T-helper 1 cell treated with Interleukin-12 subunit alpha and Interleukin-12 subunit beta and Interleukin-4 antibody, amounts not matched to agents 30 μg/mL and 1 μg/mL, for 36 hours (primary cell): ENCODE measurements around the gene GCK.
A peak's percentile ranks its signal among the peaks of the same experiment; 100 is the strongest.

Source experiments
- H3K27ac Mint-ChIP-seq: one replicate; pipeline ENCODE4 v1.8.0; 2021; ENCODE audit warnings: mild to moderate bottlenecking, mixed read lengths
- H3K27me3 Mint-ChIP-seq: one replicate; pipeline ENCODE4 v1.8.0; 2021; ENCODE audit warnings: low read depth, mixed read lengths
- H3K36me3 Mint-ChIP-seq: one replicate; pipeline ENCODE4 v1.8.0; 2021; ENCODE audit warnings: low read depth, mixed read lengths
- H3K4me1 Mint-ChIP-seq: one replicate; pipeline ENCODE4 v1.8.0; 2021; ENCODE audit warnings: low read depth, mixed read lengths
- H3K4me3 Mint-ChIP-seq: one replicate; pipeline ENCODE4 v1.8.0; 2021; ENCODE audit warnings: mild to moderate bottlenecking, moderate library complexity, mixed read lengths
- H3K9me3 Mint-ChIP-seq: one replicate; pipeline ENCODE4 v1.8.0; 2021; ENCODE audit warnings: mixed read lengths

The GCK gene

GRCh38 chr7:44152971-44153947 is 36.0 kb downstream of the GCK start:
- Mint-ChIP-seq H3K27ac (no peak overlapping the region), H3K27me3 (no peaks in the 10 kb centered on the region), H3K4me3 (no peak overlapping the region), H3K4me1 (no peaks in the 10 kb centered on the region), H3K36me3 (no peaks in the 10 kb centered on the region), H3K9me3 (no peaks in the 10 kb centered on the region)

GRCh38 chr7:44151956-44152355 is 37.3 kb downstream of the GCK start:
- H3K9me3 Mint-ChIP-seq, result no peaks in the 10 kb centered on the region
- no peak overlapping the region for H3K27ac Mint-ChIP-seq
- H3K27me3 Mint-ChIP-seq, result no peaks in the 10 kb centered on the region
- no peaks in the 10 kb centered on the region for H3K4me1 Mint-ChIP-seq
- no peaks in the 10 kb centered on the region for H3K36me3 Mint-ChIP-seq
- no peak overlapping the region for H3K4me3 Mint-ChIP-seq

- Mint-ChIP-seq H3K27ac (no peak overlapping the region), H3K4me3 (no peak overlapping the region), H3K36me3 (no peaks in the 10 kb centered on the region), H3K9me3 (no peaks in the 10 kb centered on the region), H3K4me1 (no peaks in the 10 kb centered on the region), H3K27me3 (no peaks in the 10 kb centered on the region)
These were observed 38.0 kb downstream of the GCK start for GRCh38 chr7:44150966-44151941.

GRCh38 chr7:44150466-44150832 is 38.8 kb downstream of the GCK start:
- Mint-ChIP-seq H3K27ac (no peak overlapping the region), H3K9me3 (no peaks in the 10 kb centered on the region), H3K4me1 (peaks cover under 1% of the 10 kb centered on the region), H3K27me3 (peaks cover 5% of the 10 kb centered on the region), H3K4me3 (no peak overlapping the region), H3K36me3 (no peaks in the 10 kb centered on the region)

- no peak overlapping the region for H3K27ac Mint-ChIP-seq
- H3K9me3 Mint-ChIP-seq, result no peaks in the 10 kb centered on the region
- peaks cover 4% of the 10 kb centered on the region for H3K4me1 Mint-ChIP-seq
- peaks cover 11% of the 10 kb centered on the region for H3K27me3 Mint-ChIP-seq
- no peak overlapping the region for H3K4me3 Mint-ChIP-seq
- H3K36me3 Mint-ChIP-seq, result no peaks in the 10 kb centered on the region
These were observed 39.4 kb downstream of the GCK start for GRCh38 chr7:44149571-44150465.

GRCh38 chr7:44148961-44149536 is 40.2 kb downstream of the GCK start:
- H3K4me3 Mint-ChIP-seq, result no peak overlapping the region
- no peaks in the 10 kb centered on the region for H3K36me3 Mint-ChIP-seq
- H3K4me1 Mint-ChIP-seq, result peaks cover 4% of the 10 kb centered on the region
- no peaks in the 10 kb centered on the region for H3K9me3 Mint-ChIP-seq
- H3K27me3 Mint-ChIP-seq, result peaks cover 11% of the 10 kb centered on the region
- H3K27ac Mint-ChIP-seq, result no peak overlapping the region

- Mint-ChIP-seq H3K27ac (no peak overlapping the region), H3K4me3 (no peak overlapping the region)
These were observed 41.1 kb downstream of the GCK start for GRCh38 chr7:44148166-44148565.

GRCh38 chr7:44147026-44147991 is 41.9 kb downstream of the GCK start:
- no peak overlapping the region for H3K27ac Mint-ChIP-seq
- peaks cover 4% of the 10 kb centered on the region for H3K4me1 Mint-ChIP-seq
- peaks cover 11% of the 10 kb centered on the region for H3K27me3 Mint-ChIP-seq
- H3K36me3 Mint-ChIP-seq, result no peaks in the 10 kb centered on the region
- no peak overlapping the region for H3K4me3 Mint-ChIP-seq
- H3K9me3 Mint-ChIP-seq, result no peaks in the 10 kb centered on the region

More at GRCh38 chr7:44148166-44148565, 41.1 kb downstream of the GCK start:
- Mint-ChIP-seq H3K27me3 (peaks cover 11% of the 10 kb centered on the region), H3K36me3 (no peaks in the 10 kb centered on the region), H3K4me1 (peaks cover 4% of the 10 kb centered on the region), H3K9me3 (no peaks in the 10 kb centered on the region)

- H3K4me3 Mint-ChIP-seq, result peak overlapping the region; percentile 71
- no peaks in the 10 kb centered on the region for H3K36me3 Mint-ChIP-seq
- peaks cover 11% of the 10 kb centered on the region for H3K27me3 Mint-ChIP-seq
- H3K9me3 Mint-ChIP-seq, result no peaks in the 10 kb centered on the region
- no peak overlapping the region for H3K27ac Mint-ChIP-seq
- peaks cover 4% of the 10 kb centered on the region for H3K4me1 Mint-ChIP-seq
These were observed 43.0 kb downstream of the GCK start for GRCh38 chr7:44145969-44146911.

GRCh38 chr7:44145479-44145968 is 43.7 kb downstream of the GCK start:
- Mint-ChIP-seq H3K4me3 (peak overlapping the region; percentile 71), H3K9me3 (no peaks in the 10 kb centered on the region), H3K27ac (peak overlapping the region; percentile 59), H3K36me3 (no peaks in the 10 kb centered on the region), H3K4me1 (peaks cover 4% of the 10 kb centered on the region), H3K27me3 (peaks cover 11% of the 10 kb centered on the region)

GRCh38 chr7:44144968-44145478 is 44.2 kb downstream of the GCK start:
- no peak overlapping the region for H3K27ac Mint-ChIP-seq
- no peaks in the 10 kb centered on the region for H3K9me3 Mint-ChIP-seq
- peaks cover 4% of the 10 kb centered on the region for H3K4me1 Mint-ChIP-seq
- no peaks in the 10 kb centered on the region for H3K36me3 Mint-ChIP-seq
- H3K4me3 Mint-ChIP-seq, result no peak overlapping the region
- peaks cover 11% of the 10 kb centered on the region for H3K27me3 Mint-ChIP-seq
